Parathyroid adenoma (tissue), 2 donors: Measurements from ENCODE around the gene CD300E.
"Not testable (repeated sequence)": the region's sequence is repeated elsewhere in the genome, so short reads cannot be mapped to it uniquely, and the experiment has no call there.

Source experiments
- H2AFZ ChIP-seq: fragments of 300-600 bp; sonication (generic); one replicate; pipeline ENCODE4 v1.7.0; 2017; ENCODE audit warnings: antibody characterized with exemption, mild to moderate bottlenecking
- H3K27ac ChIP-seq: fragments of 300-600 bp; sonication (generic); one replicate; pipeline ENCODE4 v1.7.0; 2017
- H3K27me3 ChIP-seq: fragments of 300-600 bp; sonication (generic); one replicate; pipeline ENCODE4 v1.7.0; 2017; ENCODE audit warnings: low read length; ENCODE audit not compliant: control insufficient read depth, insufficient read depth
- H3K36me3 ChIP-seq: fragments of 300-600 bp; sonication (generic); one replicate; pipeline ENCODE4 v1.7.0; 2017; ENCODE audit warnings: low read length; ENCODE audit not compliant: control insufficient read depth, insufficient read depth
- H3K4me1 ChIP-seq: fragments of 300-600 bp; sonication (generic); one replicate; pipeline ENCODE4 v1.7.0; 2017; ENCODE audit warnings: control low read depth
- H3K4me2 ChIP-seq: fragments of 300-600 bp; sonication (generic); one replicate; pipeline ENCODE4 v1.7.0; 2017; ENCODE audit warnings: low read length
- H3K4me3 ChIP-seq: fragments of 300-600 bp; sonication (generic); one replicate; pipeline ENCODE4 v1.7.0; 2017; ENCODE audit warnings: low read depth, low read length
- H3K79me2 ChIP-seq: fragments of 300-600 bp; sonication (generic); one replicate; pipeline ENCODE4 v1.7.0; 2017; ENCODE audit warnings: control low read depth
- H3K9ac ChIP-seq: fragments of 300-600 bp; sonication (generic); one replicate; pipeline ENCODE4 v1.7.0; 2017; ENCODE audit warnings: mild to moderate bottlenecking
- H3K9me3 ChIP-seq: fragments of 300-600 bp; sonication (generic); one replicate; pipeline ENCODE4 v1.7.0; 2017; ENCODE audit warnings: low read length; ENCODE audit not compliant: control insufficient read depth
- CTCF ChIP-seq: fragments of 300-600 bp; sonication (generic); IDR thresholded peaks from one replicate; pipeline ENCODE4 v1.7.0; 2017; ENCODE audit warnings: antibody characterized with exemption, mild to moderate bottlenecking
- donor health status: primary hyperparathyroidism.

CD300E gene

GRCh38 chr17:74632617-74633016 is 9.1 kb upstream of the CD300E start:
- Histone ChIP-seq H3K4me2 (no peak overlapping the region), H3K27me3 (no peaks in the 10 kb centered on the region), H3K36me3 (no peaks in the 10 kb centered on the region), H3K4me3 (no peak overlapping the region), H3K79me2 (no peaks in the 10 kb centered on the region), H2AFZ (no peak overlapping the region), H3K9ac (no peak overlapping the region), H3K4me1 (peaks cover 3% of the 10 kb centered on the region), H3K27ac (no peak overlapping the region), H3K9me3 (no peaks in the 10 kb centered on the region)
- TF ChIP-seq CTCF: no peak

- Histone ChIP-seq H3K27me3 (no peaks in the 10 kb centered on the region), H3K27ac (no peak overlapping the region), H3K9me3 (no peaks in the 10 kb centered on the region), H3K4me2 (no peak overlapping the region), H3K4me1 (peaks cover 3% of the 10 kb centered on the region), H3K9ac (no peak overlapping the region), H2AFZ (no peak overlapping the region), H3K36me3 (no peaks in the 10 kb centered on the region), H3K4me3 (no peak overlapping the region), H3K79me2 (no peaks in the 10 kb centered on the region)
- no peak for TF ChIP-seq CTCF
Observed at GRCh38 chr17:74631468-74632450, 8.2 kb upstream of the CD300E start.

GRCh38 chr17:74630251-74630650 is 6.7 kb upstream of the CD300E start:
- not testable (repeated sequence) for H3K4me2 ChIP-seq, H2AFZ ChIP-seq, H3K9ac ChIP-seq, H3K4me1 ChIP-seq, H3K4me3 ChIP-seq, H3K27me3 ChIP-seq, H3K27ac ChIP-seq, H3K9me3 ChIP-seq, H3K79me2 ChIP-seq, H3K36me3 ChIP-seq

GRCh38 chr17:74625661-74626060 is 2.1 kb upstream of the CD300E start:
- no peaks in the 10 kb centered on the region for H3K27me3 ChIP-seq
- TF ChIP-seq CTCF: no peak
- H3K79me2 ChIP-seq: no peaks in the 10 kb centered on the region
- H2AFZ ChIP-seq: no peak overlapping the region
- H3K36me3 ChIP-seq: no peaks in the 10 kb centered on the region
- H3K9me3 ChIP-seq: no peaks in the 10 kb centered on the region
- H3K9ac ChIP-seq: no peak overlapping the region
- H3K27ac ChIP-seq: no peak overlapping the region
- H3K4me1 ChIP-seq: no peaks in the 10 kb centered on the region
- H3K4me3 ChIP-seq: no peak overlapping the region
- H3K4me2 ChIP-seq: no peak overlapping the region

- Histone ChIP-seq H3K27ac (no peak overlapping the region), H2AFZ (no peak overlapping the region), H3K4me2 (no peak overlapping the region), H3K9ac (no peak overlapping the region), H3K9me3 (no peaks in the 10 kb centered on the region), H3K4me1 (no peaks in the 10 kb centered on the region), H3K27me3 (no peaks in the 10 kb centered on the region), H3K79me2 (no peaks in the 10 kb centered on the region), H3K4me3 (no peak overlapping the region), H3K36me3 (no peaks in the 10 kb centered on the region)
- no peak for TF ChIP-seq CTCF
Observed at GRCh38 chr17:74624131-74624530, 593 bp upstream of the CD300E start.
